HG03378 (cell line): ENCODE results near the gene LBH.

ENCODE experiments used
- ATAC-seq: cut with Tn5 transposase; IDR thresholded peaks from one replicate; pipeline ENCODE4 v1.9.1; 2021; ENCODE audit warnings: mild to moderate bottlenecking, moderate library complexity; ENCODE audit not compliant: unreplicated experiment

Gene LBH

DNA sequence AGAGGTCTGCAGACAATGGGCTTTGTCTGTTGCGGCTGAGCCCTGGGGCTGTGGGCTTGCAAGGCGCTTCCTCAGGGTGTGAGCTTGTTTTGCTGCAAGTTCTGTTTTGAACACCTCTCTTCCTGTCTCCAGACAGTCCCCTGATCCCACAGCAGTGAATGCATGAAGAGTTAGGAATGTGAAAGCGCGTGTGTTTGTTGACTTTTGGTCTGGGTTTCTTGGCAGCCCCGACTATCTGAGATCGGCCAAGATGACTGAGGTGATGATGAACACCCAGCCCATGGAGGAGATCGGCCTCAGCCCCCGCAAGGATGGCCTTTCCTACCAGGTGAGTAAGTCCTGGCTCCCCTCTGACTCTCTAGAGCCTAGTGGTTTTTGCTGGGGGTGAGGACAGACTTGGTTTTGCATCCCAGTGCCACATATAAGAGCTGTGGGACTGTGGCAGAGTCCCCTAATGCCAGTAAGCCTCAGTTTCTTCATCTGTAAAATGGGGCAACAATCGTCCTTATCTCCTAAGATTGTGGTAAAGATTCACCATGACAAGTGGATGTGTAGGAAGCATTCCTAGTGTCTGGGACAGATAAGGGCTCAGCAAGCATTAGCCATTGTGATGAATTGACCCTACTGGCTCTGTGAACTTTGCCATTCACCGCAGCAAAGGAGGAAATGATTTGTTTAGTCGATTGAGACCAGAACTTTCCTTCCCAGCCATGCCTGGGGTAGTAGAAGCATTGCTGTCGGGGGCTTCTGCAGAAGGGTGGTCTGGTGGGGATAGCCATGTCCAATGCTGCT is 3.0 kb downstream of the LBH start:
- no peak for ATAC-seq

DNA sequence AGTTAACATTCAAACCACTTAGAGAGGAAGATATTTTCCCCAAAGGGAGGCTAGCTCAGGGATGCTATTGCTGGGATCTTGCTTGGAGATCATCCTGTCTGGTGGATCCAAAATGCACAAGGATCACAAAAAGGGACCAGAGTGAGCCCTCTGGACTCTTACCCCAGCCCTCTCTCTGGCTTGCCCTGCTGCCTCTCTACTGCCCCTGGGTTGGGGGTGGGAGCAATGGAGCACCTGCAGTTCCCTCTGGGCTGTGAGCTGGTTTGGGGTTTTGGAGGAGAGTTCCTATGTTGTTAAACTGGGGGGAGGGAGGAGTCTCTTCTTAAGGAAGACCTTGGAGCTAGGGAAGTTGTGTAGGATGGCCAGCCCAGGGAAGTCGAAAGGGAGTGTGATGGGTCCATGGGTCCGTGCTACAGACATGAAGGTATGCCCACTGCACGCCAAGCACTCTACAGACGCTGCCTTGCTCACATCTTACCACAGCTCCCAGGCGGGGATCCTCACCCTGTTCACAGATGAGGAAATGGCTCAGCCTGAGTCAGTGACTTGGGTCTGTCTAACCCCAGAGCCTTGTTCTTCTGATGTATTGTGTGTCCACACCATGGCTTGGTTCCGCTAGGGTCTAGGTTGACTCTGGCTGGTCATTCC is 3.8 kb downstream of the LBH start:
- no peak for ATAC-seq

DNA sequence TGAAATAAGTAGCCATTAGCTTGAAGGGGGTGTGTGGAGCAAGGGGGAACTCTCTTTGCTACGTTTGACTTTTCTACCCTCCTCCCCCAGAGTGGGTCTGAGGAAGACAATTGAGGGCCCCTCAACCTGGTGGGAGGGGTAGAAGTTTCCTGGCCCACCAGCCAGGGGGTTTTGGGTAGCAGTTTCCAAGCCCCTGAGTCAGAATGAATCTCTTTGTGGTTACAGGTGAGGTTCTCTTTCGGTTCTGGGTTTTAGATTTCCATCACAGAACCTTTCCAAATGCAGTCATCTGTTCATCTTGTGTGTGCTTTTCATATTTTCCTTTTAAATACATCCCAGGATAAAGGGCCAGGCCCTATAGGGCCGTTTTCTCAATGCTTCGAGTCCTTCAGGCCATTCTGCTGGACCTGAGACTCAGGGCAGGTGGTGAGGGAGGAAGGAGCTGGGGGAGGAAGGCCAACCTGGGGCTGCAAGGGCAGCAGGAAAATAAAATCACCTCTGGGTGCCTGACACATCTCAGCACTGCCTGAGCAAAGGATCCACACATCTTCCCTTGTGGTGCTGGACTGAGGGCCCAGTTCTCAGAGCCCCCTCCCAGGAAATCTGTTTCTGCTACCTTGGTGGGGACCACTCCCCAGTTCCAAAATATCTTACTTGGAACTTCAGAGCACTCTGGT is 4.7 kb downstream of the LBH start:
- no peak for ATAC-seq

GRCh38 chr2:30236591-30237238 is 5.4 kb downstream of the LBH start:
- ATAC-seq, result no peak

DNA sequence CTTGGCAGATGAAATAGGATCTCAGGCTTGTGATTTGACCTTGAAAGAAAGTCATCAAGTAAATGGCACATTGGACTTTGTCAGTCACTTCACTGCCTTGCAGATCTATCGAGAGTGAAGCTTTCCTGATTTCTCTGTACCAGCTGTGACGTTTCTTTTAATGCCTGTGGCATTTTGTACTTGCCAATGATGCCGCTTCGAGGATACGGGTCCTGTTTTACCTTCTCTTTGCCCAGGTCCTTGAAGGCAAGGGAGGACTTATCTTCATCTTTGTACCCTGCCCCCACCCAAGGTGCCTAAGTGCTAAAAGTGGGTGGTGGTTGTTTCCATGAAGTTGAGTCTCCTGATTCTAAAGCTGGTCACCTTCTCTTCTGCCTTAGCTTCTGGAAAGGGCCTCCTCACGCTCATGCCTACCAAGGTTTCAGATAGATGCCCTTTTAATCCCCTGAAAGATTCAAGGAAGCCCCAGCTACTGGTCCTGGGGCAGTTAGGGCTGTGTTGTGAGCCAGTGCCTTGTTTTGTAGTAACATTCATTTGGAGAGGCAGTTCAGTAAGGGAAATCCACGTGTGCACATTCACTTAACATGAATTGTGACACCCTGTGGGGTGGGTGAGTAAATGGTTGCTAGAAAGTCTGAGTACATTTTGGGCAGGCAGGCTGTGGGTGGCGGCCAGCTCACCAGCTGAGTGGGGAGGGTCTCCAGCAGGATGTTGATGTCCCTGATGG is 6.1 kb downstream of the LBH start:
- ATAC-seq, result no peak

DNA sequence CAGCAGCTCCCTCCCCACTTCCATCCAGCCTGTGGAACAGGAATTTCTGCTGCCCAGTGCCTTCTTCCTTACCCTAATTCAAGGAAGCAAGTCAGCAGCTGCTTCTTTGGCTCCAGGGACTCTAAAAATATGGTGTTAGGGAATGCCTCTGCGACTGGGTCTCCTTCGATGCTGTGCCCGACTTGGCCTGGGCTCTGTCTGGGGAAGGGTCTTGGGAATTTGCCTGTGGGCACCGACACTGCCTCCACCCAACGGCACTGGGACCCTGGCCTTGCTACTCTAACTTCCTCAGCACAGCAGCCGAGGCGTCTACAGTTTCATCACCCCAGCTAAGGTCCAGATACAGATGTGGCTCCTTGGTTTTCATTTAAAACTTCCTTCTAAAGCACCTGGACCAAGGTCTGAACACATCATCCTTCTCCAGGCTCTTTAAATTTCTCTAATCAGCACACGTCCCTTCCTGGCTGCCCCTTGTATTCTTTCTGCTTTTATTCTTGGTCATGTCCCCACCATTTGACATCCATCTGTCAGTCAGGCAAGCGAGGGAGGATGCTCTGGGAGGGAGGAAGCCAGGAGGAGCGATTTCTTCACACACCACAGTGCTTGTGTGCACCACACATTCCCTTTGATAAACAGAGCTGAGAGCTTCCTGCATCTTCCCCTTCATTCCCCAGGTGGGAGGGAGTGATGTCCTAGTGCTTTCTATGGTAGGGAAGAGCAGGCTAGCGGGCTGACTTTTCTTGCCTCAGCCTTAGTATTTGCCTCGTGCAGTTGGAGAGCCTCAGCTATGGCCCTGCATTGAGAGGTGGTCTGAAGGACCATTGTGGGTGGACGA is 6.8 kb downstream of the LBH start:
- ATAC-seq, result no peak

- no peak for ATAC-seq
These were observed 8.1 kb downstream of the LBH start for GRCh38 chr2:30239308-30239985.

GRCh38 chr2:30239986-30240752 is 8.8 kb downstream of the LBH start:
- ATAC-seq, result no peak

DNA sequence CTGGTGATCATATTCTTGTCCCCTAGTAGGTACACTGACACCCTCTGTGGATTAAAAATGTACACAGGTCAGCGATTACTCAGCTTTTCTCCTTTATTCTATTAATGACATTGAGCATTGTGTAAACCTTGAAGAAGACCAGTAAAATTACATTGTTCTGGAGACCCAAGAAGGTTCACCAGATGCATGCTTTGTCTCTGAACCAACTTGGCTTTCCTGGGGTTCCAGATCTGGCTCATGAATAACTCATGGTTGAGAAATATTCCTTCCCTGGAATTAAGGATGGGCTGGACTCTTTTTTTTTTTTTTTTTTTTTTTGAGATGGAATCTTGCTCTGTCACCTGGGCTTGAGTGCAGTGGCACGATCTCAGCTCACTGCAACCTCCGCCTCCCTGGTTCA is 11.9 kb downstream of the LBH start:
- ATAC-seq, result no peak

DNA sequence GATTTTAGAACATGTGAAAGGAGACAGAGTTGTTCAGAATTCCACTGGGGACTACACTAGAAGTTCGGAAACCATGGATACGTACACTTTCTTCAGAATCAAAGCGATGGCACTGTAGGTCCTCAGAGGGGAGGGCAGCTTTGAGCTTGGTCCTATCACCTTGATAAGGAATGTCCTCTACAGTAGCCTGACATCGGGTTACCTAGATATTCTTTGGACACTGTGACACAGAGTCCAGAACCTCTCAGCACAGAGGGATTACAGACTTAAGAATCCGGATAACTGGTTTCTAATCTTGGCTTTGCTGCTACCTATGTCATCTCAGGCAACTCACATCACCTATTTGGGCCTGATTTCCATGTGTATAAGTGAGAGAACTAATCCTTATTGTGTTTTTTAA is 14.0 kb downstream of the LBH start:
- no peak for ATAC-seq

- ATAC-seq, result no peak
These were observed 17.5 kb downstream of the LBH start for GRCh38 chr2:30248791-30249190.

DNA sequence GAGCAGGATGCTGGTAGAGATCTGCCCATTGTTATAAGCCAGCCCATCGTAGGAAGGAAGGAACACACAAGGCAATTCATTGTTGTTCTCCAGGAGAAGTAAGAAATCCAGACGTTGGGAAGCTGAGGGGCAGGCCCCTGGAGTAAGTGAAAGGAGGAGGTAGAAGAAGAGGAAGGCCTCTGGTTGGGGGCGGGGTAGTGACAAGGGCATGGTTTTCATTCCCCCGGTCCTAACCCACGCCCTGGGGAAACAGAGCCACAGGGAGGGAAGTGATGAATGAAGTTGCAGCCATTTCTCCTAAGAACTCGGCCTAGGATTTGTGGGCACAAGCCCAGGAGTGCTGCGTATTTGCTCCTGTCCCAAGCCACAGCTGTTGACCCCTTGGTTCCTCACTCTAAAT is 18.0 kb downstream of the LBH start:
- no peak for ATAC-seq

DNA sequence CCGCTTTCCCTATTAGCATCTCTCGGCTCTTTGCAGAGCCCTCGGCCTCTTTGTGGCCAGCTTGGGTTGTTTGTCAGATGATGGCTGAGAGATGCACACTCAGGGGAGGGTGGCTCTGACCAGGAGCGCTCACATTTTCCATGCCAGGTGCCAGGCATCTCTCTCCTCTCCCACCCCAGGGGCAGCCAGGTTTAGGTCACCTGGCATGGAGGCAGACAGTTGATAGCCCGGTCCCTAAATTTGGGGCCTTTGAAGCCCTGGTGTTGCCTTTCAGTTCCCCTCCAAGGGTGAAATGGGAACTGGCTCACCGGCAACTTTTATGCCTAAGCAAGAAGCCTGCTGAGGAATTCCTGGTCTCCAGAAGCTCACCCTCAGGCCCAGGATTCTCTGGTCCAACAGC is 19.1 kb downstream of the LBH start:
- ATAC-seq, result no peak

GRCh38 chr2:30252723-30253701 is 21.7 kb downstream of the LBH start:
- no peak for ATAC-seq

DNA sequence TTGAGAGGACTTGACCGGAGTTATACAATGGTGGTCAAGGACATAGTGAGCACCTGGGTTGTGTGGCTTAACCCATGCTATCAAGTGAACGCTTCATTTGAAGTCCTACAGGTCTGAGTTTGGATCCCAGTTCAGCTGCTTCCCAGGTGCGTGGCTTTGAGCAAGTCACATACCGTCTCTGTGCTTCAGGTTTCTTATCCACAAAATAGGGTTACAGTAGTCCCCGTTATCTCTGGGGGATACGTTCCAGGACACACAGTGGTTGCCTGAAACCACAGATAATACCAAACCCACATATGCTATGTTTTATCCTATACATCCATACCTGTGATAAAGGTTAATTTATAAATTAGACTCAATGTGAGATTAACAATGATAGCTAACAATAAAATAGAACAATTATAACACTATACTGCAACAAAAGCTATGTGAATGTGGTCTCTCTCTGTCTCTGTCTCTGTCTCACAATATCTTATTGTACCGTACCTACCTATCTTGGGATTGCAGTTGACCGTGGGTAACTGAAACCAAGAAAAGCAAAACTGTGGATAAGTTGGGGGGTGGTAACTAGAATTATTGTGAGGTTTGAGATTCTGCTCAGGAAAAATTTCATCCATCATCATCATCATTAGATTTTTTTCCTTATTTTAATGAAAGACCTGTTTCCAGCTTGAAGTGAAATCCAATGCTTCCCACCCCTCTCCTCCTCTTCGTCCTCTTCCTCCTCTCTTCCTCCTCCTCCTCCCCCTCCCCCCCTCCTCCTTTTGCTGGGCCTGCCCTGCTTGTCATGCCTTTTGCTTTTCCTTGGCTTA is 22.7 kb downstream of the LBH start:
- no peak for ATAC-seq

GRCh38 chr2:30254685-30255001 is 23.3 kb downstream of the LBH start:
- ATAC-seq, result no peak

GRCh38 chr2:30255026-30255425 is 23.7 kb downstream of the LBH start:
- no peak for ATAC-seq
